Measurements from ENCODE around the gene NSRP1.
"Not testable (repeated sequence)": the region's sequence is repeated elsewhere in the genome, so short reads cannot be mapped to it uniquely, and the experiment has no call there.

NSRP1 gene

DNA sequence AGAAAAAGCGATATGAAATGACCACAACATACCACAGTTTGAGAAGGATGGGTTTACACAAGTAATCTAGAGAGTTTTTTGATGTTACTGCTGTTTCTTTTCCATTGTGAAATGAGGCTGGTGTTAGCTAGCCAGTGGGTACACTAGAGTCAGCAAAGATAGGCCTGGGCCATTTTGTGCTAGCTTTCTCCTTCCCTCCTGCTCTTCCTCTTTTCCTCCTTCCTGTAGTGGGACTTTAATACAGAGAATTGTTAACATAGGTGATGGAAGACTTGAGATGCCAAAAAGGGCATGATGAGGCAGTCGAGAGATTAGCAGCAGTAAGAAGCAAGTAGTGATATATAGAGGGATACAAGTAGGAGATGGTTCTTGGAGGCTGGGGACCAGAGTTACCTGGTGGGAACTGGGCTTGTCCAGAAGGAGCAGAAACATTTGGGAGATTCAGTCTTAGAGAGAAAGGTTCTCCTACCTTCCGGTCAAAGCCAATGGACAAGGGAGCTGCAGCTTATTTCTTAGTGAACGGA is 7.7 kb downstream of the NSRP1 start:
- no peak for DNase-seq

DNA sequence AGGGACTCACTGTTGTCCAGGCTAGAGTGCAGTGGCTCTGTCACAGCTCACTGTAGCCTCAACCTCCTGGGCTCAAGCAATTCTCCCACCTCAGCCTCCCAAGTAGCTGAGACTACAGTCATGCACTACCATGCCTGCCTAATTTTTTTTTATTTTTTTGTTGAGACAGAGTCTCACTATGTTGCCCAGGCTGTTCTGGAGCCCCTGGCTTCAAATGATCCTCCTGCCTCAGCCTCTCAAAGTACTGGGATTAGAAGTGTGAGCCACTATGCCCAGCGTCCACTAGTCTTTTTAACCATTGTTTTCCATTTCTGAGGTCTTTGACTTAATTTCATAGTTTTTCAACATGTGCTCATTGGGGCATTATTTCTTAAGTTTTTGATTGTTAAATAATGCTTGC is 13.5 kb downstream of the NSRP1 start:
- no peak for DNase-seq

DNA sequence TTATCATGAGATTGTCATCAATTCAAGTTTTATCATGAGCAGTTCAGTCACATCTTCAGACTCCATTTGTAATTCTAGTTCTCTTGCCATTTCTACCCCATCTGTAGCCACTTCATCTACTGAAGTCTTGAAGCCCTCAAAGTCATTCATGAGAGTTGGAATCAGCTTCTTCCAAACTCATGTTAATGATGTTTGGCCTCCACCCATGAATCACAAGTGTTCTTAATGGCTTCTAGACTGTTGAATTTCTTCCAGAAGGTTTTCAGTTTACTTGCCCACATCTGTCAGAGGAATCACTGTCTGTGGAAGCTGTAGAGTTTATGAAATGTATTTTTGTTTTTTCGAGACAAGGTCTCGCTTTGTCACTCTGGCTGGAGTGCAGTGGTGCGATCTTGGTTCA is 16.0 kb downstream of the NSRP1 start:
- DNase-seq, result no peak

DNA sequence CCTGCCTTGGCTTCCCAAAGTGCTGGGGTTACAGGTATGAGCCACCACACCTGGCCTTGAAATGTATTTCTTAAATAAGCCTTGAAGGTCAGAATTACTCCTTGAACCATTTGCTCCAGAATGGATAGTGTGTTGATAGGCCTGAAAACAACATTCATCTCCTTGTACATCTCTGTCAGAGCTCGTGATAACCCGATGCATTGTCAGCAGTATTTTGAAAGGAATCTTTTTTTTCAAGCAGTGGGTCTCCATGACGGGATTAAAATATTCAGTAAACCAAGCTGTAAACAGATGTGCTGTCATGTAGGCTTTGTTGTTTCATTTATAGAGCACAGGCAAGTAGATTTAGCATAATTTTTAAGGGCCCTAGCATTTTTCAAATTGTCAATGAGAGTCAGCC is 16.6 kb downstream of the NSRP1 start:
- DNase-seq, result no peak

DNA sequence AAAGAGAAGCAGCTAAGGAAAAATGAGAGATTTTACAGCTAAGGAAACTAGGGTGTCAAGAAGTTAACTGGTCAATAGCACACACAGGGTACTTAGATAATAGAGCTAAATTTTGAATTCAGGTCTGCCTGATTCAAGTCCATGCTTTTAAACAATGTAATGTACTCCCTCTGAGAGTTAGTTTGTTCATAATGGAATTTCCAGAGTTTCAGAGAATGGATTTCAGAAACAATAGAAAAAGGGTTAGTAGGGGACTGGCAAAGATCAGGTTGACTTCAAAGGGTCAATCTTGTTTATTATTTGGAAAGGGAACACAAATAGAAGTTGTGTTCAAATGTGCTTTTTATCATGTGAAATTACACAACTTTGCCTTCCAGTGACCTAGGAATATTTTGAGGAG is 17.9 kb downstream of the NSRP1 start:
- no peak for DNase-seq

DNA sequence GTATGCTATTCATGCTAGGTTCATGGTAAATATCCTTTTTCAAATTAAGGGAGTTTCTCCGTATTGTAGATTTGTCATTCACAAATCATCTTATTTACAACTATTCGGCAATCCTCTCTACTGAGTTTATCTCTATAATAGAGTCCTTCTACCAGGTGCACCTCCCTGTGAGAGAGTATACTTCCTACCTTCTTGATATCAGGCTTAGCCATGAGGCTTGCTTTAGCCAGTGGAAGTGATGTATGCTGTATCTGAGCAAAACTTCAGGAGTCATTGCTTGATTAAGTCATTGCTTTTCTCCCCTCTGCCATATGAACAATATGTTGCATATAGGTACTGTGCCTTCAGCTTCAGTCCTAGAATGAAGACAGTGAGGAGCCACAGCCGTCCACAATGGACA is 20.5 kb downstream of the NSRP1 start:
- no peak for DNase-seq

DNA sequence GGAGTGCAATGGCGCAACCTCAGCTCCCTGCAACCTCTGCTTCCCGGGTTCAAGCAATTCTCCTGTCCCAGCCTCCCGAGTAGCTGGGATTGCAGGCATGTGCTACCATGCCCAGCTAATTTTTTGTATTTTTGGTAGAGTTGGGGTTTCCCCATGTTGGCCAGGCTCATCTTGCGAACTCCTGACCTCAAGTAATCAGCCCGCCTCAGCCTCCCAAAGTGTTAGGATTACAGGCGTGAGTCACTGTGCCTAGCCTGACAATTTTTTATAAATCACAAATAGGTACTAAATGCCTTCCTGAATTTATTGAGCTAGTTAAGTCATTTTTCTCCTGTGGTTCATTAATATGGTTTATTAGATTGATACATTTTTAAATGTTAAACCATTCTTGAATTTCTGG is 31.2 kb downstream of the NSRP1 start:
- not testable (repeated sequence) for DNase-seq

DNA sequence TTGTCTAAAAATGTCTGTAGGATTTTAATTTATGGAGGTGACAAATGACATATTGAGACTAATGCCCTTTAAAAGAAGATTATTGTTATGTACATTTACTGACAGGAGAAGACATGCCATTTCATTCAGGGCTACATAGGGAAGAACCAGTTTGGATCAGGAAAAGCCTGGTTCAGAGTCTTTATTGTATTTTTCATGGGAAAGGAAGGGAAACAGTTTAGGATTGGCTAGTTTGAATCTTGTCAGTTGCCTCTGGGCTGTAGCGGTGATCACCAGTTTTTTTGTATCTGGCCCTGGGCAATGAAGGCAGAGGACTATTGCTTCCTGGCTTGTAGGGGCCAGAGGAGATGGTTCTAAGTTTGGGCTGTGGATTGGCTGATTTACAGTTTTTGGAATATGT is 31.8 kb downstream of the NSRP1 start:
- no peak for DNase-seq

DNA sequence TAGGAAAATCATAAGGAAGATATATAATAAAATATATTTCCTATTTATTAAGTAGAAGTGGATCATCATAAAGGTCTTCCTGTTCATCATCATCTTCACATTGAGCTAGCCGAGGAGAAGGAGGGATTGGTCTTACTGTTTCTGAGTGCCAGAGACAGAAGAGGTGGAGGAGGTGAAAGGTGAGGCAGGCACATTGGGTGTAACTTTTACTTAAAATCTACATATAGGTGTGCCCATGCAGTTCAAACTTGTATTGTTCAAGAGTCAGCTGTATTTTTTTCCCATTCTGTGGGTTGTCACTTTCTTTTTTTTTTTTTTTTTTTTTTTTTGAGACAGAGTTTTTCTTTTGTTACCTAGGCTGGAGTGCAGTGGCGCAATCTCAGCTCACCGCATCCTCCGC is 34.9 kb downstream of the NSRP1 start:
- DNase-seq, result no peak

DNA sequence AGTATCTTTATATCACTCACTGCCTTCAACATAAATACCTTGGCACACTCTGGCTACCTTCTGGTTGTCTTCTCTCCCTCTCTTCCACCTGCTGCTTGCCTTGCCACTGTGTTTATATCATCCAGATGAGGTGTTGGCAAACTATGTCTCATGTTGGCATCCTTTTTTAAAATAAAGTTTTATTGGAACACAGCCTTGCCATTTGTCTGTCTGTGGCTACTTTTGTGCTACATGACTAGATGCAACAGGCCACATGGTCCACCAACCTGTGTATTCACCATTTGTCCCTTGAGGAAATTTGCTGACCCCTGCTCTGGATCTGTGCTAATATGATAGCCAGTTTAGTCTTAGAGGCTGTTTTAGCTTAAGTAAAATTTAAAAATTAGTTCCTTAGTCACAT is 36.8 kb downstream of the NSRP1 start:
- no peak for DNase-seq

DNA sequence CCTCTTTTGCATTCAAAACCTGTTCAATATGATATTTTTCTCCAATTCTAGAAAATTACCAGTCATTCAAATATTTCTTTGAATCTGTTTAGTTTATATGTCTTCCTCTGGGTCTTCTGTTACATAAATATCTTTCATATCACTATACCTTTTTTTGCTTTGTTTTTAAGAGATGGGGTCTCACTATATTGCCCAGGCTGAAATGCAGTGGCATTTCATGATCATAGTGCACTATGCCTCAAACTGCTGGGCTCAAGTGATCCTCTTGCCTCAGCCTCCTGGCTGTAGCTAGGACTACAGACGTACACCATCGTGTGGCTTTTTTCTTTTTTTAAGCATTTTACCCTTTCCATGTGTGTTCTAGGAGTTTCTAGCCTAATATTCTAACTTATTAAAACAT is 38.8 kb downstream of the NSRP1 start:
- DNase-seq, result no peak

DNA sequence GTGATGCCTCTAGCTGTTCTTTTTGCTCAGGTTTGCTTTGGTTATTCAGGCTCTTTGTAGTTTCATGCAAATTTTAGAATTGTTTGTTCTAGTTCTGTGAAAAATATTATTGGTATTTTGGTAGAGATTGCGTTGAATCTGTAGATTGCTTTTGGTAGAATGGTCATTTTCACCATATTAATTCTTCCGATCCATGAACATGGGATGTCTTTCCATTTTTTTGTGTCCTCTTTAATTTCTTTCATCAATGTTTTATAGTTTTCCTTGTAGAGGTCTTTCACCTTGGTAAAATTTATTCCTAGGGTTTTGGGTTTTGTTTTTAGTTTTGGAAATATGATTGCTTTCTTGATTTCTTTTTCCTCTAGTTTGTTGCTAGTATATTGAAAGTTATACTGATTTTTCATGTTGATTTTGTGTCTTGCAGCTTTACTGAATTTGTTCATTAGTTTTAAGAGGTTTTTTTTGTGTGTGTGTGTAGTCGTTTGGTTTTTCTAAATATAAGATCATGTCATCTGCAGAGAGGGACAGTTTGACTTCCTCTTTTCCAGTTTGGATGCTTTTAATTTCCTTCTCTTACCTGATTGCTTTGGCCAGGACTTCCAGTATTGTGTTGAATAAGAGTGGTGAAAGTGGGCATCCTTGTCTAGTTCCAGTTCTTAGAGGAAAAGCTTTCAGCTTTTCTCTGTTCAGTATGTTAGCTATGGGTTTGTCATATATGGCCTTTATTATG is 42.4 kb downstream of the NSRP1 start:
- no peak for DNase-seq

DNA sequence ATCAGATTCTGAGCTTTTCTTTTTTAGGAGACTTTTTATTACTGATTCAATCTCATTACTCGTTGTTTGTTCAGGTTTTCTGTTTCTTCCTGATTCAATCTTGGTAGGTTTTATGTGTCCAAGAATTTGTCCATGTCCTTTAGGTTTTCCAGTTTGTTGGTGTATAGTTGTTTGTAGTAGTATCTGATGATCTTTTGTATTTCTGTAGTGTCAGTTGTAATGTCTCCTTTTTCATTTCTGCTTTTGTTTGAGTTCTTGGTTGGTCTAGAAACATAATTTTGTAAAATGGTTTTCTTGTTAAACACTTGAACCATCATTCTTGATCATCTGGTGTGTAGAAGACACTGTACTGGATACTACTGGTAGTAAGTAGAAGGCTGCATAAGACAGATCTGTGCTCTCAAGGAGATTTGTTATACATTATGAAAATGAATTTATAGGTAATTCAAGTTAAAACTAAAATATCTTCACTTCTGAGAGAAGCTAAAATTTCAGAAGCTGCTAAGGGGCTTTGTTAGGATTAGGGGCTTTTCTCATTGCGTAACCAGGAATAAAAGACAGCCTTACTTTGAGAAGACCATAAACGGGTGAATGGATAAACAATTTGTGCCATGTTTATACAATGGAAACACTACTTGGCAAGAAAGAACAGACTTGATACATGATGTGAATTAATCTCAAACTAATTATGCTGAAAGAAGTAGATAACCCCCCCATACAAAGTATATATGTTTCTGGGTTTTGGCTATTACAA is 44.0 kb downstream of the NSRP1 start:
- DNase-seq, result no peak

DNA sequence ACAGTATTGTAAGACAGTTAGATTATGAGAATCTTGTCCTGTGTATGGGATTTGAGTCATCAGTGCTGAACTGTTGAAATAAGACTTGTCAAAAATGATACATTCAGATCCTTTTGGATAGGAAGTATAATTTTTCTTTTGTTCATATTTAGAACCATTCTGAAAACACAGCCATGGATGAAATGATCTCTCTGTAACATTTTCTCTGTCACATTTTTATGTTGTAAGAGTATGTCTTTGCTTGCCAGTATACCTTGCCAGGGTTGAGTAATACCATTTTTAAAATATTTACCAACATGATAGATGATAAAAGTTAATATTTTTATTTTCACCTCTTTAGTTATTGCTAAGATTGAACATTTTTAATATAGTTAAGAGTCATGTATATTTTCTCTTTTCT is 45.0 kb downstream of the NSRP1 start:
- no peak for DNase-seq

DNA sequence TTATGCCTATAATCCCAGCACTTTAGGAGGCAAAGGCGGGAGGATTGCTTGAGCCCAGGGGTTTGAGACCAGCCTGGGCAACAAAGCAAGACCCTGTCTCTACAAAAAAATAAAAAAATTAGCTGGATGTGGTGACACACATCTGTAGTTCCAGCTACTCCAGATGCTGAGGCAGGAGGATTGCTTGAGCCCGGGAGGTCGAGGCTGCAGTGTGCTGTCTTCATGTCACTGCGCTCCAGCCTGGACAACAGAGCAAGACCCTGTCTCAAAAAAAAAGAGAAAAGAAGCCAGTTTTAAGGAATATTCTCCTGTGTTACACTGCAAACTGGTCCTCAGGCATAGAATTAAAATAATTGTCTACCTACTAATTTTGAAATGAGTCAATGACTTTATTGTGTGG is 47.9 kb downstream of the NSRP1 start:
- DNase-seq, result no peak

DNA sequence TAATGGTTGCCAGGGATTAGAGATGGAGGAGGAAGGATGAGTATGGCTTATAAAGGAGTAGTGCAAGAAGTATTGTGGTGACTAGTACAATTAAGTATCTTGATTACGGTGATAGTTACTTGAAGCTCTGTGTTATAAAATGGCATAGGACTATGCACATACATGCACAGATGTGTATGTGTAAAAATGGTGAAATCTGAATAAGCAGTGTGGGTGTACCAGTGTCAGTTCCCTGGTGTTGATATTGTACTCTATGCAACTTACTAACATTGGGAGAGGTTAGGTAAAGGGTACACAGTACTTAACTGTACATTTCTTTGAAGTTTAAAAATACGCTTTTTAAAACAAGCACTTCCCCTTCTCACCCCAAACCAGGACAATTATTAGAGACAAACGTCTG is 48.5 kb downstream of the NSRP1 start:
- DNase-seq, result no peak

DNA sequence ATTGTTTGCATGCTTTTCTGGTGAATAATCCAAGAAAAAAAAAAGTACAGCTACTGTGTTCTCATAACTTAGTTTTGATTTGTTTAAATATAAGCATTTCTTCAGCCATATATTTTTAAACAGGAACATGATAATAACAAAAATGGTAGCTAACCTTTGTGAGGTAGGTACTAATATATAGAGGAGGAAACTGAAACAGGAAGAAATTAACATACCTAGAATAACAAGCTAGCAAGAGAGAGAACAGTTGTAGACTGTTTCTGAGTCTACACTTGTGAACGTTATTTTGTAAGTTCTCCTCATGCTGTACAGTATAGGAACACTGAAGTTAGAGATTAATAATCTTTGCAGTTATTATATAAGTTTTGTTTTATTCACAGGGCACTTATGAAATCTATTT is 49.3 kb downstream of the NSRP1 start:
- DNase-seq, result no peak

DNA sequence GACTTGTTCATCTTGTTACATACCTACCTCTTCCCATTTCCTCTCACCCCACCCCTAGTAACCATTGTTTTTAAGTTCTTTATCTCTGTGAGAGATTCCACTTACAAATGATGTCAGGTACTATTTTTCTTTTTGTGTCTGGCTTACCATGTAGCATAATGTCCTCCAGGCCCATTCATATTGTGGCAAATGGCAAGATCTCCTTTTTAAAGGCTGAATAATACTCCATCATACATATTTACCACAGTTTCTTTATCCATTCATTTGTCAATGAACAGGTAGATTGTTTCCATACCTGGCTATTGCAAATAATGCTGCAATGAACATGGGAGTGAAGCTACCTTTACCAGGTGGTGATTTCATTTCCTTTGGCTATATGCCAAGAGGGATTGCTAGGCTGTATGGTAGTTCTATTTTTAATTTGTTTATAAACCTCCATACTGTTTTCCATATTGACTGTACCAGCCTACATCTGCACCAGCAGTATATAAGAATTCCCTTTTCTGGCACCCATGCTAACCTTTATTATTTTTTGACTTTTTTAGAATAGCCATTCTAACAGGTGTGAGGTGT is 53.9 kb downstream of the NSRP1 start:
- DNase-seq, result no peak

DNA sequence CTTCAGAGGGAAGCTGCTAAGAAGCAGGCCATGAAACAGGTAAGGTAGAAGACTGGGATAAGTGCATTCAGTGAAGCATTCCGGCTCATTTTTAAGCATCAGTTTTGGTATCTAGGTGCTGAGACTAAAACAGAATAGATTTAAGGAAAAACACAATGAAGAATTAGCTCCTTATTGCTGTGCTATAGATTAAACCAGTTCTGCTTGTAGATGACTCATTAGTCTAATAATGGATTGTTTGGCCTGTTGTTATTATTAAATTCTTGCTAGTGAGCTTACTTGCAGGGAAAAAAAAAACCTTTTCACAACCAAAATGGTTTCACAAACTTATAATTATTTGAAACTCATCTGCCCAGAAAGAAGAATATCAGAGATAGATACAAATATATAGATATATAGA is 55.9 kb downstream of the NSRP1 start:
- no peak for DNase-seq

DNA sequence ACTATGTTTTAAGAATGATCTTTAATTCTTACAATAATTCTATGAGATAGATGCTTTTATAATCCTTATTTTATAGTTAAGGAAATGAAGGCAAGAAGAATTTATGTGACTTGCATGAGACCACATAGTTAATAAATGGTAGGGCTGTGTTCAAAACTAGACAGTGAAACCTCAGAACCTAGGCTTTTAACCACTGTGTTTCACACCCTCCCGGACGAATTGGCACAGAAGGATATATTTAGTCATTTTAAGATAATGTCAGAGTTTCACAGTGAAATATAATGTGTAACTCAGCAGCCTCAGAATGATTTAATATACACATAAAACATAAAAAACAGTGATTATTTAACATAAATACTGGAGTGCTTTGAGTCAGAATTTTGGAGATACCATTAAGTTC is 57.0 kb downstream of the NSRP1 start:
- DNase-seq, result no peak

DNA sequence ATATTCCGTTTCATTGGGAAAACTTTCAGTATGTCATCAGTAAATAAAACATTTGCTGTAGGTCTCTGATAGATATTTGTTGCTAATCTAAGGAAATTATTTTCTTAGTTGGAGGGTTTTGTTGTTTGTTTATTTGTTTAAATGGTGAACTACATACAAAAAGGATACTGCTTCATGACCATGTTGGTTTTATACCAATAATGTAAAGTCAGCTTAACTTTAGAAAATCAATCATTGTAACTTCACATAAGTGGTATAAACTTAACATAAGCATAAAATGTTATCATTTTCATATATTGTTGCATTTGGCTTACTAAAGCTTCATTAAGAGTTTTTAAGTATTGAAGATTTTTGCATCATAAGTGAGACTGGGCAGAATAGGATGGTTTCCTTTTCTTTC is 57.9 kb downstream of the NSRP1 start:
- no peak for DNase-seq

DNA sequence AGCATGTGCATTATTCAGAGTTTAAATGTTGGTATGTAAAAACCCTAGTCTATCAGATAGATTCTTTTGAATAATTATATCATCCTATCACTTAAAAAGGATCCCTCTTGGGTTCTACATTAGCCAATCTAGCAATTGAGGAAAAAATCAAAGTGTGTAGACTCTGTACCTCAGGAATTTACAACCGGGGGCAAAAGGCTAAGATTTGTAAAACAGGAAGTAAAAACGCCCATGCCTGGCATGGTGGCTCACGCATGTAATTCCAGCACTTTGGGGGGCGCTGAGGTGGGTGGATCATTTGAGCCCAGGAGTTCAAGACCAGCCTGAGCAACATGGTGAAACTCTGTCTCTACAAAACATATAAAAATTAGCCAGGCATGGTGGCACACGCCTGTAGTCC is 60.2 kb downstream of the NSRP1 start:
- DNase-seq, result no peak

DNA sequence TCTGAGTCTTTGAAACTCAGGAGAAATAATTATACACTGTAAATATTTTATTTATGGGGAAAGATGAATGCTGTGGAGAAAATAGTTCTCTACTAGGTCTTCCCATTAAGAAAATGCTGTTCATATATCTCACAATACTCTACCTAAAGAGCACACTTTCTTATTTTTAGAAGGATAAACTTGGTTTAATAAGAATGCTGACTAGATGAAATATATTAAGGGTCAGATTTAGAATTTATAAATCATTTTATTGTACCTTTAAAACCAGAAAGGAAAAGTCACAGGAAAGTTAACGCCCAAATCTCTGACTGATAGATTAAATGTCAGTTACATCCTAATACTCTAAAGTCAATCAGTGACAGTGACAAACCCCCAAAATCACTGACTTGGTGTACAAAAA is 70.1 kb downstream of the NSRP1 start:
- no peak for DNase-seq

DNA sequence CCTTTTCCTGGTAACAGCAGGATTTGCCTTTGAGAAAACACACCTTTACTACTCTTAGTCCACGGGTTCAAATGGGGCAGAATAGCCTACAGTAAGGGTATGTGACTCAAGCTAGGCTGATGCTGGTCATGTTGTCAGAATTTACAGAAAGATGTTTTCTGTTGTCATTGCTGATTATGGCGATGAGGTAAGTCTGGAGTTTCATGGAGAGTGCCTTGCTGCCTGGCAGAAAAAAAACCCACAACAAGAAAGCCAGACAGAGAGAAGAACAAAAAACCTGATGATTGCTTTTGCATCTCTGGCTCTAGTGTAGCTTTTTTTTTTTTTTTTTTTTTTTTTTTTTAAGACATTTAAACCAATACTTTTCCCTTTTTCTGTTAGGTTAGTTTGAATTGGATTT is 71.0 kb downstream of the NSRP1 start:
- DNase-seq, result no peak

Data from femur (tissue), 1 donor.